Measurements from ENCODE around the gene WT1.

WT1 gene

DNA sequence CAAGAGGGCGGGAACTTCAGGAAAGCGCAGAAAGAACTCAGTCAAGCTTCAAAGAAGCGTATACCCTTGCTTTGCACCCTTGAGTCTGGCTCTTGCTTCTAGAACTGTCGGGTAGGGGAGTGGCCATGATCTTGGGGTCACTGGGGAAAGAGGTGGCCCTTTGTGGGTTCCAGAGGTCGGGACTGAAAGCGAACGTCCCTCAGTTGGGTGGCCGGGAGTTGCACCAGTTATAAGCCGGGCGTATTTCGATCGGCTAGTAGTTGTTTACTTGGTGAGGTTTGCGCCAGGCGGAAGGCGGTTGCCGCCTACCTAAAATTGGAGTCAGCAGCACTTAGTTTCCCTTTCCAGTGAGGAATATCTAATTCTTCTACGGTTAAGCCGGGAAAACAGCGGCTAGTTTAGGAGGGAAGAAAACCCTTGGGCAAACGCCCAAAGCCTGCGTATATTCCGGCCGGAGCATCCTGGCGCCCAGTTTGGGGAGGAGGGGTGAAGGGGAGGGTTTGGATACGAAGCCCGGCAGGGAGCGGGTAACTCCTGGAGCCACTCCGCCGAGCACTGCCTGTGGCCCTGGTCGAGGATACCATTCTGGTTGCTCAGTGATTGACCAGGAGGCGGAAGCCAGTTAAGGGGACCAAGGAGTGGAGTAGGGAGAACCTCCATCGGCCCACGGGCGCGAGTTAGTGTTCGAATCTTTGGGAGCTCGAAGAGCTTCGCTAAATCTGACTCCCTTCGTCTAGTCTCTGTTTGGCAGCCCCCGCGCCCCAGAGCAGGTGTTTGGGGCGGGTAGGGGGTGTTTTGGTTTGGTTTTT lies 807 bp upstream of the WT1 start:
- no peak for DNase-seq (ENCODE audit: low read depth)
- peak overlapping the region; percentile 18; the same call in 1 of the 2 replicates for H3K4me3 ChIP-seq (ENCODE audit: low read depth, low read length)
- TF ChIP-seq, protein P1, sequence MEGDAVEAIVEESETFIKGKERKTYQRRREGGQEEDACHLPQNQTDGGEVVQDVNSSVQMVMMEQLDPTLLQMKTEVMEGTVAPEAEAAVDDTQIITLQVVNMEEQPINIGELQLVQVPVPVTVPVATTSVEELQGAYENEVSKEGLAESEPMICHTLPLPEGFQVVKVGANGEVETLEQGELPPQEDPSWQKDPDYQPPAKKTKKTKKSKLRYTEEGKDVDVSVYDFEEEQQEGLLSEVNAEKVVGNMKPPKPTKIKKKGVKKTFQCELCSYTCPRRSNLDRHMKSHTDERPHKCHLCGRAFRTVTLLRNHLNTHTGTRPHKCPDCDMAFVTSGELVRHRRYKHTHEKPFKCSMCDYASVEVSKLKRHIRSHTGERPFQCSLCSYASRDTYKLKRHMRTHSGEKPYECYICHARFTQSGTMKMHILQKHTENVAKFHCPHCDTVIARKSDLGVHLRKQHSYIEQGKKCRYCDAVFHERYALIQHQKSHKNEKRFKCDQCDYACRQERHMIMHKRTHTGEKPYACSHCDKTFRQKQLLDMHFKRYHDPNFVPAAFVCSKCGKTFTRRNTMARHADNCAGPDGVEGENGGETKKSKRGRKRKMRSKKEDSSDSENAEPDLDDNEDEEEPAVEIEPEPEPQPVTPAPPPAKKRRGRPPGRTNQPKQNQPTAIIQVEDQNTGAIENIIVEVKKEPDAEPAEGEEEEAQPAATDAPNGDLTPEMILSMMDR (IDR thresholded peaks at IDR 0.05; ENCODE audit: control insufficient read depth, extremely low read depth, insufficient read depth) = no peak

DNA sequence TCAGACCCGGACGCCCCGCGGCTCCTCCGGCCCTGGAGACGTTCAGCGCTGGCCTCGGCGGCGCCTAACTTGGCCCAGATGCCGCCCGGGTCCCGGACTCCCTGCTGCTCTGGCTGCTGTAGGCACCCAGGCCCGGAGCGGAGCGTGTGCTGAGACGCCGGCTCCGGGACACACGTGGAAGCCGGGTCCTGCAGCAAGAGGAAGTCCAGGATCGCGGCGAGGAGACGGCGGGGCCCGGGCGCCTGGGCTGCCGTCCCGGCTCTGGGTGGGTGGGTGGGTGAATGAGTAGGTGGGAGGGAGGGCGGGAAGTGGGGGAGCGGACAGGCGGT lies 223 bp downstream of the WT1 start:
- no peak for DNase-seq (ENCODE audit: low read depth)

DNA sequence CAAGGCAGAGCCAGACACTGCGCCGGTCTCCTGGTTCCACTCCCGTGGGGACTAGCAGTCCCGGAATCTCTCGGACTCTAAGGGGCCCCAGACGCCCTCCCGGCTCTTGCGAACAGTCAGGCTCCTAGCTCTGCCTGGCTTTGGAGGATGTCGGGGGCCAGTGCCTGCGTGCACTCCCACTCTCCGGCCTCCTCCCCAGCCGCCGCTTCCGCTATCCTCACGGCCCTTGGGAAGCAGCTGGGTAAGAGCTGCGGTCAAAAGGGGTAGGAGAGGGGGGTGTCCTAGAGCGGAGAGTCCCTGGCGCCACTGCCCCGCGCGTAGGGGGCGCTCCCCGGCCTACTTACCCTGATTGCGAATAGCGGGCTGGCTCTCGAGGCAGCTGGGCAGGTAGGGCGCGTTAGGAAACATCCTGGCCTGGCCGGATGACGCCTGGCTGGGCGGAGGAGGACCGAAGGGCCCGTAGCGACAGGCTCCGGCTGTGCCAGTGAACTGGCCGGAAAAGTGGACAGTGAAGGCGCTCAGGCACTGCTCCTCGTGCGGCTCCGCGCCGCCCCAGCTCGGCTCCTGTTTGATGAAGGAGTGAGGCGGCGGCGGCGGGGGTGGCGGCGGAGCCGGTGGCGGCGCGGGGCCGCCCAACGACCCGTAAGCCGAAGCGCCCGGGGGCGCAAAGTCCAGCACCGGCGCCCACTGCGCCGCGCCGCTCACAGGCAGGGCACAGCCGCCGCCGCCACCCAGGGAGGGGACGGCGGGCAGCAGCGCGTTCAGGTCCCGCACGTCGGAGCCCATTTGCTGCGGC lies 785 bp downstream of the WT1 start:
- H3K4me3 ChIP-seq (ENCODE audit: low read depth, low read length) = no peak overlapping the region
- no peak for DNase-seq (ENCODE audit: low read depth)
- TF ChIP-seq, protein P1 (IDR thresholded peaks at IDR 0.05; ENCODE audit: control insufficient read depth, extremely low read depth, insufficient read depth) = no peak

More for the DNA sequence above, 223 bp downstream of the WT1 start:
- TF ChIP-seq, protein P1 (IDR thresholded peaks at IDR 0.05; ENCODE audit: control insufficient read depth, extremely low read depth, insufficient read depth) = no peak
- H3K4me3 ChIP-seq (ENCODE audit: low read depth, low read length) = no peak overlapping the region

DNA sequence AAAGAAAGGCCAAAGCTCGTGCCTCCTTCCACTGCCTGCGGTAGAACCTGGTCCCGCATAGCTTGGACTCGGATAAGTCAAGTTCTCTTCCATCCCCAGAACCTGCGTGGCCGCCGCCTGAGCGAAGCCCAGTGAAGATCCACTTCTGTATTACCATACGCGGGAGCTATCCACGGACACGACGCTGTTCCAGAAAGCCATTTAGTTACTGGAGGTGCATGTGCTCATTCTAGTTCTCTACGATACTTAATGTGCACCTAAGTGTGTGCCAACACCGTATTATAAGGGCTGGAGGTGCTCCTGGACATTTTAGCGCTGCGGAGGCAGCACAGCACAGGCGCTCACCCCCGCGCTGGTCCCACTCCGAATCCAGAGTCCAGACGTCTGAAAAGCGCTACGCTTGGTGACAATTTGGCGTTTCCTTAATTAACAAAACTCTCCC lies 1.4 kb downstream of the WT1 start:
- TF ChIP-seq, protein P1 (IDR thresholded peaks at IDR 0.05; ENCODE audit: control insufficient read depth, extremely low read depth, insufficient read depth) = no peak
- H3K4me3 ChIP-seq (ENCODE audit: low read depth, low read length) = no peak overlapping the region
- DNase-seq (ENCODE audit: low read depth) = no peak

DNA sequence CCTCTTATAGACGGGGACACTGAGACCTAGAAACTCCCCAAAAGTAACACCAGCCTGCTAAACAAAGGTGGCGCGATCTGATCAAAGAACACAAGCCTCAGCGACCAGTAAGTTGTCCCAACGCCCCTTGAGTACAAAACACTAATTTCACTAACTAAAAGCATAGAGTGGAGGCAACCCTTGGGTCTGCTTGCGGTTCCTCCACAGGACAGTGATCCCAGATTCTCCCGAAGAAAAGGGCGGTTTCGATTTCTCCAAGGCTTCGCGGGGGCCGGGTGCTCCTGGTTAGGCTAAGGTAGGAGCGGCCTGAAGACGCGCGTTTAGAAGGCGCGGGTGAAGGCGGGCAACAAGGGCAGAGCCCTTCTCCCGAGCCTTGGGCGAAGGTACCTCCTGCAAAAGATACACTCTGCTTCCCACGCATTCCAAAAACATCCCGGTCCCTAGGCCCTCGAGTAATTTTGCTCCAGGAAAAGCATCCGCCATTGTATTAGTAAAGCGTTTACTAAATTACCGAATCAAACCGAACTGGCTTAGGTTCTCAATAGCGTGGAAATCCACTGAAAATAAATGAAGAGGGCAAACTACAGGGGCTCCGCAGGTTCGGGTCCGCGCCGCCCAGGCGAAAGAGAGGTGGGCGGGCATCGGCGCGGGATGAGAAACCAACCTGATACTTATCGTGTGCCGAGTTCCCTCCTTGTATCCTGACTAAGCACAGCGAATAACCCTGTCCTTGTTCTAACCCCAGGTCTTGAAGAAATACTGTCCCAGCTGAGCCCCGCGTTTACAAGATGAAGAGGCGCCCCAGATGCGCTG lies 2.0 kb downstream of the WT1 start:
- no peak overlapping the region for H3K4me3 ChIP-seq (ENCODE audit: low read depth, low read length)
- TF ChIP-seq, protein P1 (IDR thresholded peaks at IDR 0.05; ENCODE audit: control insufficient read depth, extremely low read depth, insufficient read depth) = no peak
- DNase-seq (ENCODE audit: low read depth) = no peak

DNA sequence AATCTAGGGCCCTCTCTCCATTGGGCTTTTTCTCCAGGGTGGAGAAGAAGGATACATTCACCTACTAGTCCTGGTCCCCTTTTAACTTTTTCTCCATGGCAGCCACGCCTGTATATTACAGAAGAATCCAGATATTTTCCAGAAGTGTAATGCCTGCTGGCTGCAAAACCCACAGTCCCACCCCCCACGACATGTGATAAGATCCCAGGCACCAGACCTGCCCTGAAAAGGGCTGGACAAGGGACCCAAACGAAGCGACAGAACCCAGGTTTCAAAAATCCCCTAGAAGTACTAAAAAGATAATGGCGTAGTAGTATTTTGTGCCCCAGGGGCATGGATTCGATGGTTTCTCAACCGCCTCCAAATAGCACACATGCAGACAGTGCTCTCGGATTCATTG lies 2.8 kb downstream of the WT1 start:
- DNase-seq (ENCODE audit: low read depth) = no peak
- TF ChIP-seq, protein P1 (IDR thresholded peaks at IDR 0.05; ENCODE audit: control insufficient read depth, extremely low read depth, insufficient read depth) = no peak
- H3K4me3 ChIP-seq (ENCODE audit: low read depth, low read length) = no peak overlapping the region

Measured in LNCaP clone FGC (cell line).